Measurements from ENCODE around the gene CYP27A1. TPM values are rescaled to one million over a fixed set of nuclear protein-coding genes. Genes with fewer than 3 reads are reported as not detected.

The CYP27A1 gene
- total and polyA plus RNA-seq, 11 donors: 3.3 to 43.8 (median 7.4) TPM

- 0 to 3% (median 1%) methylated on average over 21 to 64 of the region's 64 CpGs for WGBS, 4 donors
Measured at GRCh38 chr2:218859556-218859987, 77.6 kb downstream of the CYP27A1 start, which contains the start of gene WNT6. Gene WNT6, plus strand, starts transcription at chr2:218859805. Its CDS starts 233 bp downstream, at chr2:218860038.

GRCh38 chr2:218859988-218860831 is 78.3 kb downstream of the CYP27A1 start:
- H3K36me3 ChIP-seq: no peaks in the 10 kb centered on the region
- 2 to 3% (median 3%) methylated on average over 28 to 47 of the region's 47 CpGs for WGBS, 4 donors
- peak overlapping the region in 4 of 12 donors; percentile 24 to 64 (median 31) for H3K27ac ChIP-seq
- ATAC-seq (no peak), DNase-seq (no peak)
- H3K27me3 ChIP-seq: peaks cover 21 to 90% (median 73%) of the 10 kb centered on the region in 9 donors
- peak overlapping the region; percentile 6 to 59 (median 48) for H3K4me3 ChIP-seq
- intact Hi-C loops (cut with DNase I): loop anchor here in 1 of 10 donors (10.0 kb wide), 1 partner anchor 295 kb away; no protein-coding TSS in a partner anchor
- TF ChIP-seq POLR2A (IDR thresholded peaks at IDR 0.05) (no peak), CTCF (IDR thresholded peaks at IDR 0.05) (no peak)
- no peaks in the 10 kb centered on the region for H3K9me3 ChIP-seq
- peaks cover 0 to 38% (median 11%) of the 10 kb centered on the region in 12 donors for H3K4me1 ChIP-seq

More at GRCh38 chr2:218859556-218859987, 77.6 kb downstream of the CYP27A1 start, which contains the start of gene WNT6:
- H3K27ac ChIP-seq: peak within 1 kb of the TSS in 4 of 12 donors; percentile 24 to 64 (median 31)
- DNase-seq: no peak
- peak within 1 kb of the TSS; percentile 6 to 59 (median 48) for H3K4me3 ChIP-seq
- TF ChIP-seq CTCF (IDR thresholded peaks at IDR 0.05): no peak
- H3K9me3 ChIP-seq: no peaks in the 10 kb centered on the region
- peak in 1 of 4 donors; percentile 21 for ATAC-seq
- intact Hi-C loops (cut with DNase I): loop anchor here in 1 of 10 donors (10.0 kb wide), 1 partner anchor 295 kb away; no protein-coding TSS in a partner anchor
- H3K36me3 ChIP-seq: no peaks in the 10 kb centered on the region
- peaks cover 0 to 38% (median 11%) of the 10 kb centered on the region in 12 donors for H3K4me1 ChIP-seq
- peaks cover 21 to 91% (median 69%) of the 10 kb centered on the region in 9 donors for H3K27me3 ChIP-seq

GRCh38 chr2:218860950-218861381 is 79.0 kb downstream of the CYP27A1 start:
- TF ChIP-seq POLR2A (IDR thresholded peaks at IDR 0.05) (peak in 1 of 2 donors; percentile 66), CTCF (IDR thresholded peaks at IDR 0.05) (no peak)
- no peaks in the 10 kb centered on the region for H3K9me3 ChIP-seq
- peaks cover 21 to 85% (median 68%) of the 10 kb centered on the region in 9 donors for H3K27me3 ChIP-seq
- H3K27ac ChIP-seq: peak overlapping the region in 2 of 12 donors; percentile 24 to 64
- peaks cover 0 to 38% (median 11%) of the 10 kb centered on the region in 12 donors for H3K4me1 ChIP-seq
- DNase-seq (peak; percentile 60 to 80 (median 75)), ATAC-seq (peak; percentile 72 to 90 (median 76))
- H3K36me3 ChIP-seq: no peaks in the 10 kb centered on the region
- peak overlapping the region in 11 of 12 donors; percentile 6 to 59 (median 48) for H3K4me3 ChIP-seq
- 1 to 8% (median 2%) methylated on average over 18 to 21 of the region's 21 CpGs for WGBS, 4 donors
- intact Hi-C loops (cut with DNase I): no loop called here

Measured in heart left ventricle (tissue), 16 donors.